ENCODE results near the gene TGFBR2. TPM values are rescaled to one million over a fixed set of nuclear protein-coding genes. Genes with fewer than 3 reads are reported as not detected.

The TGFBR2 gene
- total RNA-seq, 1 donor: 37.1 TPM

DNA sequence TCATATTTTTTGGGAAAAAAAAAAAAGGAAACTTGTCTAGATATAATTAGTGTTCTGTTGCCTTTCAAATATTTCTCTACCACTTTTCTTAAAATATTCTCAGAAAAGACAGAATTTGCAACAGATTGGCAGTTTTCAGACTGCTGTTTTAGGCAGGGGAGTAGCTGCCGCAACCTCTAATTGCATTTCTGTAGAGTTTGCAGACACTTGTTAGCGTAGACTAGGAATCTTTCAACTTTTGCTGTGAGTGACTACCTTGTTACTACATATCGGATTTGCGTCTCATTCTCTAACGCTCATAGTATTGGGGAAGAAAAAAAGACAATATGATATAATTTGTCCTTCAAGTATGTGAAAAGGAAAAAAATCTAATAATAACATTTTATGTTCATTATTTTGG is 10.7 kb downstream of the TGFBR2 start:
- H3K4me3 ChIP-seq (ENCODE audit: low read depth, low read length): no peak overlapping the region
- no peak for DNase-seq (ENCODE audit: low read depth)
- no peak for TF ChIP-seq CTCF (IDR thresholded peaks at IDR 0.05; ENCODE audit: insufficient read depth, low read depth, low read length)

- no peak for TF ChIP-seq CTCF (IDR thresholded peaks at IDR 0.05; ENCODE audit: insufficient read depth, low read depth, low read length)
- DNase-seq (ENCODE audit: low read depth): no peak
- no peak overlapping the region for H3K4me3 ChIP-seq (ENCODE audit: low read depth, low read length)
Observed at GRCh38 chr3:30617653-30618052, 11.3 kb downstream of the TGFBR2 start.

DNA sequence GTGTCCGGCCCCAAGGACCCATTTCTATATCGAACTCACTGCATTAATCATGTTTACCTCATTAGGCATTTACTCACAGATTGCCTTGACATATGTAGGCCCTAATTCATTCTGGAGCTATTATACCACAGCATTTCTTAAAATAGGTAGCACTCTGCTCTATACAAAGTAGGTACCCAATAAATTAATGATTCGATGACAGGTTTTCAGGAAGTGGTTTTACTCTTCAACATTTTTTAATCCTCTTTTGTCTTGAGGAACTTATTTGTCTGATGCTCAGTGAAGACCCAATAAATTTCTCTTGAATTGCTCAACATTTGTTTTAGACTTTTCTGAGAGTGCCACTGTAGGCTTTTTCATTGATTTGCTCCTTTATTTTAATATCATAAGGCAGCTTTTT is 12.1 kb downstream of the TGFBR2 start:
- no peak overlapping the region for H3K4me3 ChIP-seq (ENCODE audit: low read depth, low read length)
- DNase-seq (ENCODE audit: low read depth): no peak
- no peak for TF ChIP-seq CTCF (IDR thresholded peaks at IDR 0.05; ENCODE audit: insufficient read depth, low read depth, low read length)

DNA sequence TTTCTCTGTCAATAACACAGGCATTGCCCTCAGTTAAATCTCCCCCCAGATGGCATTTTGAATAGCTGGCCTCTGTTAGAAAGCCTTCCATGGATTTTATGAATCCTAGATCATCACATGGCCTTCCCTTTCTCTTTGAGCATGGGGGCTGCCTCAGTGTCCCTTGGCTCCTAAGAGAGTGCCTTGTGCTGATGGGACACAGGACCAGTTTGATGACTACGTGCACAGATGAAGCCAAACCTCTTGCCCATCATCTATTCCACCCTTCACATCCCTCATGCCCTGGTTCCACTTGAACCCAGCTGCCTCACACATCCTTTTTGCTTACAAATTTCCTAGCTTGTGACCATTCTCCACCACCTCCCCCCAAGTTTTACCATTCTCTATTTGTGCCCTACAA is 12.9 kb downstream of the TGFBR2 start:
- TF ChIP-seq CTCF (IDR thresholded peaks at IDR 0.05; ENCODE audit: insufficient read depth, low read depth, low read length): no peak
- no peak for DNase-seq (ENCODE audit: low read depth)
- no peak overlapping the region for H3K4me3 ChIP-seq (ENCODE audit: low read depth, low read length)

DNA sequence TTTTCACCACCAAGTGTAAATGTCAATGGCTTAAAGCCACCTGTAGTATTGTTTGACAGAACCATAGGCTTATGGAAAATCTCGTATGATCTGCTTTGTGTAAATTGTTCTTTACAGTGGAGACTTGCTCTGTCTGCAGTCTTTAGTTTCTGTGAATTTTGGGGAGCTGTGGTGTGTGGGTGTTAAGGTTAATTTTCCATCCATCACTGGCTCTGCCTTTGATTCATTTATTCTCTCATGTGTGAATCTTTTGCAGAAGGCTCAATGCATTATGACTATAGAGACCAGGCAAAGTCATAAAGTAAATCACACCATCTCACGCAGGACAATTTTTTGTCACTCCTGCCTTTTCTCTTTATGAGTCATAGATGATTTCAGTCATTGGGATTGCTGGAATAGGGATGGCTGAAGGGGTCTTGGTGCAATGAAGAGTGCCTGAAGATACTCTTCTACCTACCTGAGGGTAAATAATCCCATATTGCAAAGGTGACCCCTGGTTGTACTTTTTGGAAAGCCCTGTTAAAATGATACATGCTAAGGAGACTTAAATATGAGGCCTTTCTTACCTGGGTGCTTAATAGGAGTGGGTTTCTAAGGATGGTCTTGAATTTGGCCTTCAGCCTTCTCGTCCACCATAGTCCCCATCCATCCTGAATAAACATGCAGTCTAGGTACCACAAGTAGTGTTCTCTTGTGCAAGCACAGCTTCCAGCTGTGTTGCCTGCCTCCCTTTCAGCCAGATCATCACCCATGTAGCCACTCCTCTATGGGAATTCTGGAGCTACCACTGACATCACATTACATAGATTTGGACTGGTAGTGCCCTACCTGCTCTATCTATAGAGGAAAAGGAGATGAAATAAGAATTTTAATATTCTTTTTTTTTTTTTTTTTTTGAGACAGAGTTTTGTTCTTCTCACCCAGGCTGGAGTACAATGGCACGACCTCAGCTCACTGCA is 14.3 kb downstream of the TGFBR2 start:
- TF ChIP-seq CTCF (IDR thresholded peaks at IDR 0.05; ENCODE audit: insufficient read depth, low read depth, low read length): no peak
- no peak overlapping the region for H3K4me3 ChIP-seq (ENCODE audit: low read depth, low read length)
- no peak for DNase-seq (ENCODE audit: low read depth)

GRCh38 chr3:30621576-30621975 is 15.2 kb downstream of the TGFBR2 start:
- no peak for TF ChIP-seq CTCF (IDR thresholded peaks at IDR 0.05; ENCODE audit: insufficient read depth, low read depth, low read length)
- no peak overlapping the region for H3K4me3 ChIP-seq (ENCODE audit: low read depth, low read length)
- no peak for DNase-seq (ENCODE audit: low read depth)

All from fibroblast of villous mesenchyme (primary cell).